Measurements from ENCODE around the gene GSTM3. TPM values are rescaled to one million over a fixed set of nuclear protein-coding genes. Genes with fewer than 3 reads are reported as not detected.

Gene GSTM3
- total RNA-seq (51.3 TPM), polyA plus RNA-seq (ENCODE audit: insufficient read depth in 1 of 8, insufficient read length in 8 of 8, low replicate concordance in 1 of 8) (10 to 100 TPM; 29.2 to 62.0 (median 48.9) TPM)
- long read RNA-seq, donor 1, full-length matches to known transcripts, result 8 of 8 reads
- long read RNA-seq, donor 1, partial matches to known transcripts, result 0 of 8 reads
- long read RNA-seq, donor 1, other reads (novel, unspliced or antisense), result 0 of 8 reads
- long read RNA-seq, donor 2, full-length matches to known transcripts, result 4 of 4 reads
- long read RNA-seq, donor 2, partial matches to known transcripts, result 0 of 4 reads
- long read RNA-seq, donor 2, other reads (novel, unspliced or antisense), result 0 of 4 reads
- long read RNA-seq, donor 3, full-length matches to known transcripts, result 14 of 14 reads
- long read RNA-seq, donor 3, partial matches to known transcripts, result 0 of 14 reads
- long read RNA-seq, donor 3, other reads (novel, unspliced or antisense), result 0 of 14 reads
- long read RNA-seq, donor 4, full-length matches to known transcripts, result 13 of 13 reads
- long read RNA-seq, donor 4, partial matches to known transcripts, result 0 of 13 reads
- long read RNA-seq, donor 4, other reads (novel, unspliced or antisense), result 0 of 13 reads
- long read RNA-seq, donor 5, full-length matches to known transcripts, result 44 of 56 reads
- long read RNA-seq, donor 5, partial matches to known transcripts, result 12 of 56 reads
- long read RNA-seq, donor 5, other reads (novel, unspliced or antisense), result 0 of 56 reads
- long read RNA-seq, donor 6, full-length matches to known transcripts, result 39 of 45 reads
- long read RNA-seq, donor 6, partial matches to known transcripts, result 6 of 45 reads
- long read RNA-seq, donor 6, other reads (novel, unspliced or antisense), result 0 of 45 reads
- long read RNA-seq, donor 7, full-length matches to known transcripts, result 28 of 28 reads
- long read RNA-seq, donor 7, partial matches to known transcripts, result 0 of 28 reads
- long read RNA-seq, donor 7, other reads (novel, unspliced or antisense), result 0 of 28 reads
- long read RNA-seq, donor 8, full-length matches to known transcripts, result 18 of 18 reads
- long read RNA-seq, donor 8, partial matches to known transcripts, result 0 of 18 reads
- long read RNA-seq, donor 8, other reads (novel, unspliced or antisense), result 0 of 18 reads
- long read RNA-seq, donor 9, full-length matches to known transcripts, result 15 of 15 reads
- long read RNA-seq, donor 9, partial matches to known transcripts, result 0 of 15 reads
- long read RNA-seq, donor 9, other reads (novel, unspliced or antisense), result 0 of 15 reads
- long read RNA-seq, donor 10, full-length matches to known transcripts, result 26 of 36 reads
- long read RNA-seq, donor 10, partial matches to known transcripts, result 5 of 36 reads
- long read RNA-seq, donor 10, other reads (novel, unspliced or antisense), result 5 of 36 reads
- long read RNA-seq, donor 11, full-length matches to known transcripts, result 20 of 20 reads
- long read RNA-seq, donor 11, partial matches to known transcripts, result 0 of 20 reads
- long read RNA-seq, donor 11, other reads (novel, unspliced or antisense), result 0 of 20 reads

DNA sequence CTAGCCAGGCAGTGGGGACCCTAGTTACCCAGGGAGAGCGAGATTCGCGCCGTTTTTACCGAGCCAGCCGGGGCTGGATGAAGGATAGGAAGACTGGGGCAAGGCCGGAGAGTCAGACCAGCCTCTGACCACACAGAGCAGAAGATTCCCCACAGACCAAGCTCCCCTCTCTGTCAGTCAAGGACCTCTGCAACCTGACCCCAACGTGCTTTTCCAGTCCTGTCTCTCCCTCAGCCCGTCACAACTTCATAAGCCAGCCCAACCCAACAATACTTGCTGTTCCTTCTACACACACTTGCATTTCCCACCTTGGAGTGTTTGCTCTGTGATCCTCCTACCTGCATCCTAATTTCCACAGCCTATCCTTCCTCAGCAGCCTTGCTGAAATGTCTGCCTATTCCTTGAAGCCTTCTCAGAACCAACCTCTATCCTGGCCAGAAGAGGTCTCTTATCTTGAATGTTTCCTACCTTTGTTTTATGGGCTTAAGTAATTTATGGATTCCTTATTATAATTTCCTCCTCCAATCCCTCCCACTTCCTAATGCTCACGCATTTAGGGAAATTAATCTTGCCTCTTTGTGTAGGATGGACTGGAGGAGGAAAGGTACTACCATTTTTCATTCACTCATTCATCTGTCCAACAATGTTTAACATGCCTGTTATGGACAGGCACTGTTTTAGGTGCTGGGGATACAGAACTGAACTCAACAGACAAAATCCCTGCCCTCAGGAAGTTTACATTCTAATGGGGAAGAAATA is at the start of gene GSTM3:
TSS of gene GSTM3 (minus strand) at position 424 of the 759 bp plus-strand sequence. CDS start 751 bp downstream, outside the sequence.
- peaks cover 18% of the 10 kb centered on the region for H3K36me3 ChIP-seq (ENCODE audit: control insufficient read depth, insufficient read depth, low read length)
- no peak for DNase-seq
- peak within 1 kb of the TSS; percentile 80 for H3K4me3 ChIP-seq (ENCODE audit: low read length)
- peak within 1 kb of the TSS; percentile 84 for H3K27ac ChIP-seq (ENCODE audit: low read length)
- H3K9me3 ChIP-seq (replicated peaks; ENCODE audit: control insufficient read depth, low read depth, low read length), result no peaks in the 10 kb centered on the region
- H3K27me3 ChIP-seq (ENCODE audit: control insufficient read depth, insufficient read depth, low read length), result peaks cover 3% of the 10 kb centered on the region
- H3K4me1 ChIP-seq (ENCODE audit: control insufficient read depth, insufficient read depth, low read length), result peaks cover 10% of the 10 kb centered on the region
- 3% methylated on average over 9 of the region's 10 CpGs for WGBS (ENCODE audit: insufficient coverage)

- Histone ChIP-seq H3K4me1 (ENCODE audit: control insufficient read depth, insufficient read depth, low read length) (peaks cover 60% of the 10 kb centered on the region), H3K9me3 (replicated peaks; ENCODE audit: control insufficient read depth, low read depth, low read length) (no peaks in the 10 kb centered on the region), H3K27me3 (ENCODE audit: control insufficient read depth, insufficient read depth, low read length) (peaks cover 14% of the 10 kb centered on the region), H3K4me3 (ENCODE audit: low read length) (no peak overlapping the region), H3K36me3 (ENCODE audit: control insufficient read depth, insufficient read depth, low read length) (no peaks in the 10 kb centered on the region), H3K27ac (ENCODE audit: low read length) (no peak overlapping the region)
- DNase-seq, result no peak
- WGBS (ENCODE audit: insufficient coverage), result 67% methylated on average over 2 of the region's 2 CpGs
Measured at GRCh38 chr1:109790329-109790728, 49.5 kb upstream of the GSTM3 start.

DNA sequence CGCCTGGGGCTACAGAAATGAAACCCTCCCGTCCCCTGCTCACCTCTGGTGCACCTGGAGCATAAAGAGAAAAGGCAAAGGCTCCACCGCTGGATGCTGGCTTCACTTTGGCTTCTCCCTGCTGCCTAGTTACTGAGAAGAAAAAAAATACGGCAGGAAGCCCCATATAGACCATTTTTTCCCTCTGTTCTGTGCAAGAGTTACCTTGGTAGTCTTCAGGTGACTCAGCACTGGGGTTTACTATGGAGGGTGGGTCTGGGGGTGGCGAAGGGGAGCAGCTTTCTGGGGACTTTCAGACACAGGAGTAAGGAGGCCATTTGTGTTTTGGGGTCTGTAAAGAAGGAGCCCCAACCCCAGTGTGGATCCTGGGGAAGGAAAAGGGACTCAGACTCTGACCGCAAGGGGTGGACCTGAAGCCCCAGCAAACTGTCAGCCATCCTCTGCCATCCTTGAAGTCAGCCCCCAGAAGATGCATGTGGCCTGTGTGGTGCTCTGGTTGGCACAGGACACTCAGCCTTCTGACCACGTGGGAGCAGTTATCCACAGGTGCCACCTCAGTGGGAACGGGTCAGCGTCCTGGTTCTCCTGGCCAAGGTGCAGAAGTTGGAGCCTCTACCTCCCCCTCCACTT is 48.8 kb upstream of the GSTM3 start:
- 85% methylated on average over 5 of the region's 9 CpGs for WGBS (ENCODE audit: insufficient coverage)
- Histone ChIP-seq H3K27me3 (ENCODE audit: control insufficient read depth, insufficient read depth, low read length) (peaks cover 13% of the 10 kb centered on the region), H3K9me3 (replicated peaks; ENCODE audit: control insufficient read depth, low read depth, low read length) (no peaks in the 10 kb centered on the region), H3K36me3 (ENCODE audit: control insufficient read depth, insufficient read depth, low read length) (no peaks in the 10 kb centered on the region), H3K4me3 (ENCODE audit: low read length) (no peak overlapping the region), H3K27ac (ENCODE audit: low read length) (no peak overlapping the region), H3K4me1 (ENCODE audit: control insufficient read depth, insufficient read depth, low read length) (peaks cover 60% of the 10 kb centered on the region)
- DNase-seq, result no peak

DNA sequence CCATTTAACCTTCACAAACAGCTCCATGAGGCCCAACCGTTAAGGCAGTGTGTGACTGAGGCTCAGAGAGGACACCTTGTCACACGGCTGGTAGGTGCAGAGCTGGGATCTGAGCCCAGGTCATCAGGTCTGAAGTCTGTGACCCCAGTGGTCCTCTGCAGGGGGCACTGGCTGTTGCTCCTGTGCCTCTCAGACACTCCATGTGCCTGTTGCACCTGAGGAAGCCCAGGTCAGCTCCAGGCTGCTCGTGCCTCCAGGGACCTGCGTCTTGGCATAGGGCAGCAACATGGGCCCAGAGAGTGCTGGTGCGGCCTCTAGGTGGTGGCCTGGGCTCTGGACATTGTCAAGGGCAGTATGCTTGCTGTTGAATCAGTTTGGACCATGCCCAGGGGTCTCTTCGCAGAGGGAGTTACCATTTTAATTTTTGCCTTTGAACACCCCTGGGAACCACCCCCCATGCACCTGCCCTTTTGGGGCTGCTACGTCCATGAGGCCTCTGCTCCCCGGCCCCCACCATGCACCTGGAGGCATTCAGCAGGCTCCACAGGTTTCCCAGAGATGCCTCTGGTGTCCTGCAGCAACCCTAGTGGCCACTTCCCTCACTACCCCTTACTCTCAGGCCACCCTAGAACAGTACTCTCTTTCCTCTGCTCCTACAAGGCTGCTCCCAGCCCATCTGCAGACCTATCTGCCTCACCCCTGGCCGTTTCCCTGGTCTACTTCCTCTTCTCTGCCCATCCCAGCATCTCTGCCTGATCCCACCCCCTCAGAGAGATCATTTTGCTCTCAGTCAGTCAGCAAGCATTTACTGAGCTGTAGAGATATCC is 48.1 kb upstream of the GSTM3 start:
- Histone ChIP-seq H3K27ac (ENCODE audit: low read length) (no peak overlapping the region), H3K4me3 (ENCODE audit: low read length) (no peak overlapping the region), H3K27me3 (ENCODE audit: control insufficient read depth, insufficient read depth, low read length) (peaks cover 11% of the 10 kb centered on the region), H3K9me3 (replicated peaks; ENCODE audit: control insufficient read depth, low read depth, low read length) (no peaks in the 10 kb centered on the region), H3K4me1 (ENCODE audit: control insufficient read depth, insufficient read depth, low read length) (peaks cover 59% of the 10 kb centered on the region), H3K36me3 (ENCODE audit: control insufficient read depth, insufficient read depth, low read length) (no peaks in the 10 kb centered on the region)
- DNase-seq, result no peak
- WGBS (ENCODE audit: insufficient coverage), result 68% methylated on average over 8 of the region's 9 CpGs

DNA sequence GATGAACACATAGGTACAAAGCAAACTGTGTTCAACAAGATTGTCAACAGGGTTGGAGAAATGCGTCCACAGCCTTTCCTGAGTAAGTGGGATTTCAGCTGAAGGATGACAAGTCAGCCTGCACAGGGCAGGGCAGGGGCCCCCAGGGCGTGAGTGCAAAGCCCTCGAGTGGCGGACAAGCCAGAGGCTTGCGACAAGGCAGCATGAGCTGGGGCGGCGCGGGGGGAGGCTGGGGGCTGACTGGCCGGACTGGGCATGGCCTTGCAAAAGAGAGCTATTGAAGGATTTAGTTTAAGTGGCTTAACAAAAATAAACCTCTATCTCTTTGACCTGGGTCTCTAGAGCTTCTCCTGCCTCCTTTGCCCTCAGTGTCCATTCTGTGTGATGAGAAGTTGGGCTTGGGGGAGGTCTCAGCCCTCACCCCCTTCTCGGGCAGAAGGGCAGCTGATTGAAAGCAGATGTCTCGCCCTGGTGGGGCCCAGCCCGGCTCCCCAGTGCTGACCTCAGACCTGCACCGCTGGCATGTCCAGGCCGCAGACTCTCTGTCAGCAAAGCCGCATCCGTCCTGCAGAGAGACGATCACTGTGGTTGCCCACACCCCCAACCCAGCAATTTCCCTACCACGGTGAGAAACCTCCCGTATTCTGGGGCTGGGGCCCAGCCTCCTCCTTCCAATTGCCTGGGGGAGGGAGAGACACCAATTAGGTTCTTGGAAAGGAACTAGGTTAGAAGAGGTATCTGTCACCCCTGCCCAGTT is 47.2 kb upstream of the GSTM3 start:
- no peaks in the 10 kb centered on the region for H3K9me3 ChIP-seq (replicated peaks; ENCODE audit: control insufficient read depth, low read depth, low read length)
- 60% methylated on average over 9 of the region's 19 CpGs for WGBS (ENCODE audit: insufficient coverage)
- peaks cover 57% of the 10 kb centered on the region for H3K4me1 ChIP-seq (ENCODE audit: control insufficient read depth, insufficient read depth, low read length)
- no peak for DNase-seq
- no peak overlapping the region for H3K27ac ChIP-seq (ENCODE audit: low read length)
- H3K36me3 ChIP-seq (ENCODE audit: control insufficient read depth, insufficient read depth, low read length), result no peaks in the 10 kb centered on the region
- no peak overlapping the region for H3K4me3 ChIP-seq (ENCODE audit: low read length)
- H3K27me3 ChIP-seq (ENCODE audit: control insufficient read depth, insufficient read depth, low read length), result peaks cover 15% of the 10 kb centered on the region

DNA sequence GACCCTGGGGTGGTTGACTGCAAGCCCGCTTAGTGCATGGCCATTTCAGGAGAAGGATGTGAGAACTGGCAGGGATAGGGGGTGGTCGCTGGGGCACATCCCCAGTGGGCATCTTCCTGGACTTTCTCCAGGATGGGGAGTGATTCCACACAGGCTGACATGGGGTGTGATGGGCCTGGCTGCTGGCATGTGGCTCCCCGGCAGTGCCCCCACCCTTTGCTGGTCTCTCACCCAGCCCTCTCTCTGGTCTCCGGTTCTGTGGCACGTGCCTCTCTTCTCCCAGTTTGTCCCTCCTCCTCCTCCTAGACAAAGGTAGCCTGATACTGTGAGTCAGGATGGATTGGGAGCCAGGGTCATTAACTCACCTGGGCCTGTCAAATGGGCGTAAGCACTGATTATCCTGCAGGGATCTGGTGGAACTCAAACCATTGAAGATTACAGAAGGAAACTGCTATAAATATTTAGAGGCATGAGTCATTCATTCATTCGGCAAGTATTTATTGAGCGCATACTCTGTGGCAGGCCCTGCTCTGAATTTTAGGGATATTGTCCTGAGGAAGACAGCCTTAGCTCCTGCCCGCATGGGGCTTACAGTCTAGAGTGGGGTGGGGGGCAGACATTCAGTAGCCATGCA is 46.5 kb upstream of the GSTM3 start:
- no peak overlapping the region for H3K27ac ChIP-seq (ENCODE audit: low read length)
- DNase-seq, result no peak
- H3K9me3 ChIP-seq (replicated peaks; ENCODE audit: control insufficient read depth, low read depth, low read length), result no peaks in the 10 kb centered on the region
- H3K27me3 ChIP-seq (ENCODE audit: control insufficient read depth, insufficient read depth, low read length), result peaks cover 15% of the 10 kb centered on the region
- WGBS (ENCODE audit: insufficient coverage), result 98% methylated on average over 4 of the region's 9 CpGs
- H3K4me3 ChIP-seq (ENCODE audit: low read length), result no peak overlapping the region
- H3K4me1 ChIP-seq (ENCODE audit: control insufficient read depth, insufficient read depth, low read length), result peaks cover 56% of the 10 kb centered on the region
- H3K36me3 ChIP-seq (ENCODE audit: control insufficient read depth, insufficient read depth, low read length), result no peaks in the 10 kb centered on the region

GRCh38 chr1:109786531-109787021 is 45.7 kb upstream of the GSTM3 start:
- Histone ChIP-seq H3K4me3 (ENCODE audit: low read length) (no peak overlapping the region), H3K27me3 (ENCODE audit: control insufficient read depth, insufficient read depth, low read length) (peaks cover 15% of the 10 kb centered on the region), H3K27ac (ENCODE audit: low read length) (no peak overlapping the region), H3K36me3 (ENCODE audit: control insufficient read depth, insufficient read depth, low read length) (no peaks in the 10 kb centered on the region), H3K9me3 (replicated peaks; ENCODE audit: control insufficient read depth, low read depth, low read length) (no peaks in the 10 kb centered on the region), H3K4me1 (ENCODE audit: control insufficient read depth, insufficient read depth, low read length) (peaks cover 49% of the 10 kb centered on the region)
- DNase-seq, result peak; percentile 42
- 48% methylated on average over 4 of the region's 6 CpGs for WGBS (ENCODE audit: insufficient coverage)

All from muscle of leg (tissue), 16 donors.